K562 (cell line): ENCODE measurements around the gene APOC4. TPM values are rescaled to one million over a fixed set of nuclear protein-coding genes. Genes with fewer than 3 reads are reported as not detected.
A peak's percentile ranks its signal among the peaks of the same experiment; 100 is the strongest.

Experiments used
- CBX1 ChIP-seq: sonication (generic); IDR thresholded peaks from 2 replicates; pipeline ENCODE4 v1.6.1; 2016; ENCODE audit warnings: antibody characterized with exemption, low read depth, mild to moderate bottlenecking
- E2F4 ChIP-seq: sonication (generic); formaldehyde crosslinking; IDR thresholded peaks from 2 replicates; pipeline ENCODE4 v1.8.0; 2022; ENCODE audit warnings: mild to moderate bottlenecking, low read depth, missing genetic modification reagents
- ETS1 ChIP-seq: conservative IDR thresholded peaks from 2 replicates; pipeline ENCODE4 v1.6.1; 2011; ENCODE audit warnings: low read depth, mild to moderate bottlenecking, low read length; ENCODE audit not compliant: control insufficient read depth
- MTF1 ChIP-seq: fragments of 250-450 bp; sonication (Bioruptor Pico); IDR thresholded peaks from 2 replicates; pipeline ENCODE4 v1.9.0; 2021; ENCODE audit warnings: moderate library complexity, mild to moderate bottlenecking, inconsistent platforms, borderline replicate concordance
- POLR3A ChIP-seq: IDR thresholded peaks from 2 replicates; pipeline ENCODE4 v1.6.1; 2011; ENCODE audit warnings: borderline replicate concordance, mild to moderate bottlenecking, moderate library complexity; ENCODE audit not compliant: insufficient read length, insufficient read depth; ENCODE audit errors: extremely low read depth
- SUPT5H ChIP-seq: fragments of 450-650 bp; IDR thresholded peaks from 2 replicates; pipeline ENCODE4 v1.6.1; 2016
- TFE3 ChIP-seq: fragments of 450-650 bp; formaldehyde crosslinking; IDR thresholded peaks from 2 replicates; pipeline ENCODE4 v1.4.0; 2020; ENCODE audit warnings: mild to moderate bottlenecking, mixed read lengths
- U2AF1 ChIP-seq: fragments of 200-400 bp; formaldehyde crosslinking; optimal IDR thresholded peaks from 2 replicates; pipeline ENCODE3; 2017; ENCODE audit warnings: mild to moderate bottlenecking, low read depth, low read length, moderate library complexity
- ZBTB26 ChIP-seq: fragments of 450-650 bp; formaldehyde crosslinking; IDR thresholded peaks from 2 replicates; pipeline ENCODE4 v1.4.0; 2022; ENCODE audit warnings: missing genetic modification characterization
- ZBTB7A ChIP-seq: IDR thresholded peaks from 2 replicates; pipeline ENCODE4 v1.6.1; 2011; ENCODE audit warnings: low read depth, mild to moderate bottlenecking, low read length, moderate library complexity, borderline replicate concordance; ENCODE audit not compliant: control insufficient read depth
- ZKSCAN8 ChIP-seq: fragments of 200-800 bp; sonication (Bioruptor generic); IDR thresholded peaks from 2 replicates; pipeline ENCODE4 v1.6.1; 2016; ENCODE audit warnings: missing genetic modification characterization, missing compliant biosample characterization
- ZNF583 ChIP-seq: fragments of 250-450 bp; sonication (Bioruptor Pico); IDR thresholded peaks from 2 replicates; pipeline ENCODE4 v1.4.0; 2020
- ZNF764 ChIP-seq: fragments of 250-450 bp; sonication (Bioruptor Pico); IDR thresholded peaks from 2 replicates; pipeline ENCODE4 v1.4.0; 2020; ENCODE audit warnings: low read depth, mild to moderate bottlenecking, moderate library complexity
- polyA plus RNA-seq, 8 experiments: library from polyadenylated mRNA; depleted of rRNA in 4 of 8; stranded (reverse) in 5 of 8; unstranded in 3 of 8; fragments of >200 nt; fragmentation: Nextera tagmentation in 2 of 8; fragmentation: Illumina TruSeq in 1 of 8; extraction: Ambion mirVana in 2 of 8; extraction: Trizol in 1 of 8; gene quantifications; 2 replicates each; pipeline versions ENCODE4 v1.2.1 to v1.2.3, GENCODE V29; 2011 to 2014; ENCODE audit warnings: inconsistent platforms in 1 of 8, missing spikeins in 1 of 8
- total RNA-seq, 7 experiments: library from RNA; depleted of rRNA in 6 of 7; stranded (reverse); fragments of >200 nt in 6 of 7; fragmentation: Illumina TruSeq in 2 of 7; extraction: Trizol in 2 of 7; gene quantifications; 2 replicates each; pipeline versions ENCODE4 v1.2.1 to v1.2.3, GENCODE V29; 2011 to 2021; ENCODE audit warnings: low replicate concordance in 1 of 7

APOC4 gene
- total and polyA plus RNA-seq, 9 of the 15 experiments (the other 6 are each of a cell fraction or from before 2014, with no cell fraction given), result 0.46 TPM; not detected in 8

- TF ChIP-seq E2F4 (CRISPR knock-in tag), result 0 out of 2 replicates have a peak, but pooled peaks have one; percentile 12
- no peak for TF ChIP-seq ETS1
- TF ChIP-seq ZBTB26 (CRISPR knock-in tag), result peak; percentile 51; the same call in 1 of the 2 replicates
- TF ChIP-seq POLR3A, result no peak
- no peak for TF ChIP-seq U2AF1
- TF ChIP-seq ZBTB7A, result peak; percentile 87
- TF ChIP-seq ZNF764 (CRISPR knock-in tag), result 0 out of 2 replicates have a peak, but pooled peaks have one; percentile 61
- no peak for TF ChIP-seq ZKSCAN8
- no peak for TF ChIP-seq TFE3 (CRISPR knock-in tag)
- TF ChIP-seq MTF1 (CRISPR knock-in tag), result no peak
- TF ChIP-seq CBX1, result peak; percentile 67; the same call in 1 of the 2 replicates
- TF ChIP-seq ZNF583 (CRISPR knock-in tag), result 0 out of 2 replicates have a peak, but pooled peaks have one; percentile 14
- TF ChIP-seq SUPT5H, result peak; percentile 64
These were observed 37.5 kb upstream of the APOC4 start (continued) for GRCh38 chr19:44904426-44904994.
